Kidney glomerular epithelial cell (primary cell): ENCODE measurements around the gene CACNA1C.

Source experiments
- DNase-seq: peaks from one replicate; lab custom pipeline; 2025; lab: John Stamatoyannopoulos, UW

Gene CACNA1C

DNA sequence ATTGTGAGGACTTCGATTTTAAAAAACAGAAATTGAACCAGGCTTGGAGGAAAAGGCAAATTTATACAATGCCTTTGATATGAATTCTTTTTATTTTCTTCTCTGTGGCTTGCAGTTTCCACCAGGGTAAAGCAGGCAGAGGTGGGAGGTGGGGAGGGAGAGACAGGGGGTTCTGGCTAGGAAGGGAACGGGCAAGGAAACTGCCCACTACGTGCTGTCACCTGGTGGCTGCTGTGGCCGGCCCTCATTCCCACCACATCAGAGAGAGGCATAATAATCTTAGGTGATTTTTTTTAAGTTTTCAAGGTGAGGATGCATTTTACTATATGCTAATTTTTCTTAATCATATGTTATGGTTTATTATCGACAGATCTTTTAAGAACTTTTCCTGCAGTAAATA, 145.8 kb downstream of the CACNA1C start:
- no peak for DNase-seq

DNA sequence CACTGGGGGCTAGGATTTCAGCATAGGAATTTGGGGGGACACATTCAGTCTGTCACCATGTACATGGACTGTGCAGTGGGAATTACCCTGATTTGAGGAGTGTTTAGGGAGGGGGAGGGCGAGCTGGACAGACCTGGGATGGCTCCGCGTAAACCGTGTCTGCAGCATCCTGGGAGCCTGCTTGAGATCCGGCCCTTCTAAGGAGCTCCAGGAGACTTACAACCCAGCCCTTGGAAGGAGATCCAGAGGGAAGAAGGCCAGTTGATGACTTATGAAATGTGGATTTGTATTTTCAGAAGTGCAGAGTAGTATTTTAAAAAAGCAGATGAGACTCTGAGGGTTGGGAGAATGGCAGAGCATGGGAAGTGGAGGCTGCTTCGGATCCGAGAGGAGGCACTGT, 153.2 kb downstream of the CACNA1C start:
- no peak for DNase-seq

- no peak for DNase-seq
Measured at GRCh38 chr12:2208837-2209635, 156.2 kb downstream of the CACNA1C start.

GRCh38 chr12:2211119-2211518, 158.3 kb downstream of the CACNA1C start:
- DNase-seq, result no peak

- no peak for DNase-seq
Measured at GRCh38 chr12:2212537-2212936, 159.8 kb downstream of the CACNA1C start.

DNA sequence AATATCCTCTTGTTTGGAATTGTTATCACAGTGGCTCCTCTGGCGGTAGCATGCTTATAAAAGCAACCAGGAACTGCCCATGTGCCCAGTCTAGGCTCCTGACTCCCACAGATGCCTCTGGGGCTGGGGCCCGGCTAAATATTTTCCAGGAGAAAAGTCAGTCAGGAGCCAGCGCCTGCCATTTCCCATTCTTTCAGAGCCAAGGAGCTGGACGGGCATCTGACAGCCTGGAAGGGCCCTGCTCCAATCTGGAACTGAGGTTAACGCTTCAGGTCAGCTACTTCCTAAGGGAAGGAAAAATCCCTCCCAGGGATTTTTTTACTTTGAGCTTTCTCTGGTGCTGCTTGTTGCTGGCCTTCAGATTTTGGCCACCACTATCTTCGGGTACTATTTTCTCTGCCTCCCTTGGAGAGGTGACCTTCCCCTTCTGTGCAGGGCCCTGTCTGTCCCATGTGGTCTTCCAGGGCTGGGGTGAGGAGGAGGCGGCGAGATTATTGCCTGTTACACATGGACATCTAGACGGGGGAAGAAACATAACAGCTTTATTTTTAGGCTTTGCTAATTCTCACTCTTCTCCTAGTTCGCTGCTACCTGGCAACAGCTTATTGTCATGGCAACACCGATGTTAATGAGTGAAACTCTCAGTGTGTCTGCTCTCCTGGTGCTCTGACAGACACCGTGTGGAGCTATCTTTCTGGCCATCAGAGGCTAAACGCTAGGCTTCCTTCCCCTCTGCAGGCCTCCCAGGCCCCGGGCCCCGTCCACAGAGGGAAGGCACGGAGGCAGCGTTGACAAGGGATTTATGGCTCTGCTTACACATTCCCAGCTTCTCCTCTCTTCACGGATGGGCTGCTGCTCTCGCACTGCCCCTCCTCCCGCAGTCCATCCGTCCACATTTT, 160.4 kb downstream of the CACNA1C start:
- DNase-seq, result peak; percentile 31

DNA sequence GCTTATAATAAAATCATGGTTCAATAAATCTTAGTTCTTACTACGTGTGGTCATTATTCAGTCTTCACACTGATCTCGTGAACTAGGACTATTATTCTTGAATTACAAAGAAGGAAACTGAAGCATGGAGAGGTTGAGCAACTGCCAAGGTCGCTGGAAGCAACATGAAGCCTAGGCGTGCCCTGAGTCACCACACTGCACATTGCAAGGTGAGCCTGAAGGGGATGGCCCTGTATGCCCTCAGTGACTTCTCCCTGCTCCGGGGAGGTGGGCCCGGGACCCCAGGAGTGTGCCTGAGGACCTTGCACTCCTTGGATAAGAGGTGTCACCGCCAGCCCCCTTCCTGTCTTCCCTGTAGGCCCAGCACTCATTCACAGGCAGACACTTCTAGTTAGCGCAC, 161.6 kb downstream of the CACNA1C start:
- DNase-seq, result no peak

DNA sequence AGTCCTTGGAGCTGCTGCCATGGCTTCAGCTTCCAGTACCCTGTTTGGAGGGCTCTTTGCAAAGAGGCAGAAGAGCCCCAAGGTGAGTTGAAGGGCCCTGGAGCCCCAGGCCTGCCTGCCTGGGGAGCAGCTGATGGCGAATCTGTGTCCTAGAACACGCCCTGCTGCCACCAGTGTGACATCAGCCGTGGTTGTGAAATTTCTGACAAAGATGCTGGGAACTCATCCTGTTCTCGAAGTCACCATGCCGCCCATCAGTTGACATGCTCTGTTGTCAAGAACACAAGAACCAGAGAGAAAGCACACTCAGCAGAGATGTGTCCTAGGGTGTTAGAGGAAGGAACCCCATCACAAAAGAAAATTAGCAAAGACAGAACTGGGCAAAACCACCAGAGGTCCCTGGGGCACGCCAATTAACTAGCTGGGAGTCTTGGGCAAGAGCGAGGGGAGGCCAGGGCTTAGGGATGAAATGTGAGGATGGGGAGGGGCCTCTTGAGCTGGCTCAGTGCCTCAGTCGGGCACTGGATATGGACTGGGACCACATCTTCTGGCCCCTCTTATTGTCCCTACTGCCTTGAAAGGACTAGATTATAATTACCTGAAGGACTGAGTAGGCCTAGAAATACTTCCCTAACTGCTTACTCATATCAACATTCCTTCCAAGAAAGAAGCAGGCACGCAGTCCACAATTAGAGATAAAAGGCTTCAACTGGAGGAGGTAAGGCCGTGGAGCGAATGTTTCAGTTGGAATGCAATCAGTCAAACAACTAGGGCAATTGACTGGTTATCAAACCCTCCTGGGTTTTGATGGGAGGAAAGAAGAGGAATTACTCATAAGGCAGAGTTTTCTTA, 163.1 kb downstream of the CACNA1C start:
- peak; percentile 45 for DNase-seq

DNA sequence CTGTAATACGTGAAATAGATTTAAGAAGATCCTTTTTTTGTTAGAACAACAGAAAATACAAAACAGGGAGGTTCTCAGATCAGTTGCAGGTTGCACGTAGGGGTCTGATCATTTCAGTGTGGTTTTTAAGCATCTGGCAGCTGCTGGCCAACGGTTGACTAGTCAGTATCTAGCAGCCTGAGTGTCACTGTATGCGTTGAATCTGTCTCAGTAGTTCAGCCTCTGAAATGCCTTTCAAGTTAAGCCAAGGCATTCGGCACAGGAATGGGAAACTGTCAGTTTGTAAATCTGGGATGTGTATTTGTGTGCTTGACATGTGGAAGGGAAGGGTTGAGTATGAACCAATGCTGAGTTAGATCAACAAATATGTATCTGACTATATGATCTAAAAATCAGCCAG, 165.9 kb downstream of the CACNA1C start:
- no peak for DNase-seq

DNA sequence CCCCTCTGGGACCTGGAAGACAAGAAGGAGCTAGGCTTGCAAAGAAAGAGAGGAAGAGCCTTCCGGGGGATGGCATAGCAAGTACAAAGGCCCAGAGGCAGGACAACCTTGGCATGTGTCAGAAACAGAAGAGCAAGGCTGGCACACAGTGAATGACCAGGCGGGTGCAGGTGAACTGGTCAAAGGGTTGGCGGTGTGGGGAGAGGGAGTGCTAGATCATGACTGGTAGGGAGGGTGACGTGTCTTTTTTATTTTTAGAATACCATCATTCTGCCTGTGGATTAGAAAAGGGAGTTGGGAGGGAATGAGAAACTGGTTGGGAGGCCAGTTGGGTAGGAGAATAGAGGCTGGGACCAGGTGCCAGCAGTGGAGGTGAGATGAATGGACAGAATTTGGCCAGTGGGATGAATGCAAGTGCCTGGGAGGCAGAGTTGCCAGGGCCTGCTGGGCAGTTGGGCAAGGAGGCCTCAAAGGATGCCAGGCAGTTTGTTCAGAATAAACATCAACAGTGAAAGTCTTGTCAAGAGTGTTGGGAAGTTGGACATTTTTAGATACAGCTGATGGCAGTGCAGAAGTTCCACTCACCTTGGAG, 168.3 kb downstream of the CACNA1C start:
- no peak for DNase-seq

- DNase-seq, result no peak
Measured at GRCh38 chr12:2222691-2223090, 169.9 kb downstream of the CACNA1C start.

- no peak for DNase-seq
Measured at GRCh38 chr12:2224961-2225360, 172.2 kb downstream of the CACNA1C start.

DNA sequence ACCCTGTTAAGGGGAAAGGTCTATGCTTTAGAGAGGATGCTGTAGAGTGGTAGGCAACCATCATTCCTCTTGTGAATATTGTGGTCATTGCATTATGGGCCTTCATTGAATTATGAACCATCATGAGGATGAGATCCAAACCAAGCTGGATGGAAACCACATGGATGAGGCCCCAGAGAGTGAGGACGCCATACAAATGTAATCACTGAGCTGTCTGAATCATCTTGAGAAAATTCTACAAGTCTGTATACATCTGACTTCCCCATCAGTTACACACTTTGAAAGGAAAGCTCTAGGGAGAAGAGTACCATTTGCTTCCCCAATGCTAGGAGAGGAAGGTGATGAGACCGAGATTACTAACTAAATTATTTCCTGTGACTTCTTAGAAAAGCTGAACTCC, 172.9 kb downstream of the CACNA1C start:
- no peak for DNase-seq

GRCh38 chr12:2226641-2227040, 173.9 kb downstream of the CACNA1C start:
- DNase-seq, result no peak

GRCh38 chr12:2227360-2227759, 174.6 kb downstream of the CACNA1C start:
- DNase-seq, result no peak

DNA sequence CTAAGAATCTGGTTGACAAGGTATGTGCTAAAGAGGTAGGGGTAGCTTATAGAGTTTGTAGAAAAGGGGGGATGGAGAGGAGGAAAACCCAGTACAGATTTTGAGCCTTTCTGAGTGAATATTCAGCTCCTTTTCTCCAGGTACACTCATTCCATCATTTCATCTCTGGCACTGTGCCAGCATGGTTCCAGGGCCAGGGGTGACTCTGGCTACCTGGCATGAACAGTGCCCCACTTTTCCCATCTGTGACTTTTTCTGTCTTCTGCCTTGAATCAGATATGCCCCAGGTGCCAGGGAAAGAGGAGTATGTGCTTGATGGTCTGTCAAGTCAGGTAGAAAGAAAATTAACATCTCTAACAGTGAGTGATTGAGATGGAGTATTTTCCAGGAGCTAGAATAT, 175.7 kb downstream of the CACNA1C start:
- no peak for DNase-seq

GRCh38 chr12:2229661-2230539, 177.1 kb downstream of the CACNA1C start:
- no peak for DNase-seq

DNA sequence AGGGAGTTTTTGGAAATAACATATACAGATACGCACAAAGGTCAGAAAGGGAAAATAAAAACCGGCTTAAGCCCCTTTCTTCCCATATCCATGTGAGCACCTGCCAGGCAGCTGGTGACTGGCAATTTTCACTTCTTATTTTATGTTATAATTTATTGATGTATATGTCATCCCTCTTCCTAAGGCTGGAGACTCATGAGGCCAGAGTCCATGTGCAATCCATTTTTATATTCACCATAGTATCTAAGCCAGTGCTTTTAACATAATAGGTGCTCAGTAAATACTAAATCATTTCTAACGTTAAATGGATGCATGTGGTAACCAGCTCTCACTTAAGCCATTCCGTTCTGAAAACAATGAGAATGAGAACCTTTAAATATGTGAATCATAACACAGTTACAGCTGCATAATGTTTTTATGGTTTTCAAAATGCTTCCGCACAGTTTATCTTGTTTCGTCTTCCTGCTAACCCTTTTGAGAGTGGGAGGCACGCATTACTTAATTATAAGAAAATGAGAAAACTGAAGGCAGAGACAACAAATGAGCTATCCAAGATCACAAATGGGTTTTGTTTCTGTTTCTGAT, 178.3 kb downstream of the CACNA1C start:
- no peak for DNase-seq

- DNase-seq, result no peak
Measured at GRCh38 chr12:2231956-2232355, 179.2 kb downstream of the CACNA1C start.

GRCh38 chr12:2233034-2233433, 180.2 kb downstream of the CACNA1C start:
- DNase-seq, result no peak
